Activated T-cell treated with anti-CD3 and anti-CD28 coated beads, Interleukin-2, amount 50 U/mL, for 72 hours (primary cell): ENCODE results near the gene PLCL2. TPM values are rescaled to one million over a fixed set of nuclear protein-coding genes. Genes with fewer than 3 reads are reported as not detected.
"Not testable (repeated sequence)": the region's sequence is repeated elsewhere in the genome, so short reads cannot be mapped to it uniquely, and the experiment has no call there.

Experiments used
- ATAC-seq, 2 donors: fragments of 150-1000 bp; cut with Tn5 transposase; replicated peaks in 1 of 2; 2 replicates each; pipeline ENCODE4 v1.10.0; 2021; ENCODE audit warnings: moderate library complexity in 2 of 2, mild to moderate bottlenecking in 1 of 2
- DNase-seq, 2 donors: peaks; one replicate each; pipeline ENCODE4 v3.0.0; 2021 to 2022; ENCODE audit warnings: mixed read lengths in 1 of 2
- H3K27ac Mint-ChIP-seq: one replicate; pipeline ENCODE4 v1.8.0; 2022; ENCODE audit warnings: mild to moderate bottlenecking, moderate library complexity, mixed read lengths
- H3K27me3 Mint-ChIP-seq: one replicate; pipeline ENCODE4 v1.8.0; 2022; ENCODE audit warnings: low read depth, mixed read lengths
- H3K36me3 Mint-ChIP-seq, 2 donors: one replicate each; pipeline ENCODE4 v1.8.0; 2022; ENCODE audit warnings: mixed read lengths in 2 of 2, mild to moderate bottlenecking in 1 of 2; ENCODE audit not compliant: insufficient read depth in 2 of 2
- H3K4me1 Mint-ChIP-seq: one replicate; pipeline ENCODE4 v1.8.0; 2022; ENCODE audit warnings: low read depth, mixed read lengths
- H3K4me3 Mint-ChIP-seq, 2 donors: one replicate each; pipeline ENCODE4 v1.8.0; 2022; ENCODE audit warnings: mild to moderate bottlenecking in 2 of 2, mixed read lengths in 2 of 2, moderate library complexity in 2 of 2
- H3K9me3 Mint-ChIP-seq, 2 donors: one replicate each; pipeline ENCODE4 v1.8.0; 2022; ENCODE audit warnings: mixed read lengths in 2 of 2
- total RNA-seq, 2 donors: library from RNA; stranded (reverse); gene quantifications; one replicate each; pipeline ENCODE4 v1.2.3, GENCODE V29; 2022

The PLCL2 gene
- total RNA-seq, 2 donors from 2014 or later, result 22.9 to 24.7 TPM

DNA sequence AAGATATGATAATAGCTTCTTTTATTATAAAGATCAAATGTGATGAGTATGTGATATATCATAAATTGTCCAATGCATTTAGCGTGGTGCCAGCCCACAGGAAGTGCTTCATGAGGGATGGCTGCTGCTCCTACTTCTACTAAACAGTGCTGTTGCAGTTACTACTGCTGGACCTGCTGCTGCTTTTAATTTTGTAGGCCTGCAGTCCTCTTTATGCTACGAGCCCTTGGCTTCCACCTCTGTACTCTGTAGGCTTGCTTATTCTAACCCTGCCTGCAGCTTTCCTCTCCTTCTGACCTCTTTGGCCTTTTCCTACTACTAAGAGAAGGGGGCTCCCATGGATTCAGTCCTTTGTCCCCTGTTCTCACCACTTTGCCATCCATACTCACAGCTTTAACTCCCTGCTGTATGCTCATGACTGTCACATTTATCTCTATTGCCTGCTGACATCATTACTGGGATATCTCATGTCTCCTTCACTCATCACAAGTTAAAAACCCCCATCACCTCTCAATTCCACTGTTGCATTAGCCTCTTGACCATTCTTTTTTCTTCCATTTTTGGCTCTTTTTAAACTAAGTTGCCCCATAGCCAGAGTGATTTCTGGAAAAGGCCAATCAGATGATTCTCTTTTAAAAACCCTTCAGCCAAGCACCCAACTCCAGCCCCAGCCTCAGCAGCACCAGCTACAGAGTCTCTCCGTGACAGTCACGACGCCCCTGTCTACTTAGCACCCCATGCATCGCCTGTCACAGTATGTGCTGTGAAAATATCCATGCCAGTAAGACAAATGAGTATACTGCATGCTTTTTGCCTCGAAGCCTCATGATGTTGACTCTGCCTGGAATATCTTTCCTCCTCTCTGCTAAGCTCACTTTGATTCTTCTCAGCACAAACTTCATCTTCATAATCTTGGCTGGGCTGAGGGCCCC lies 56.3 kb downstream of the PLCL2 start:
- Mint-ChIP-seq H3K4me1 (peaks cover 65% of the 10 kb centered on the region), H3K27ac (peak overlapping the region; percentile 36), H3K4me3 (no peak overlapping the region), H3K9me3 (no peaks in the 10 kb centered on the region), H3K27me3 (no peaks in the 10 kb centered on the region), H3K36me3 (peaks cover 0 to 1% of the 10 kb centered on the region in 2 donors)
- DNase-seq, result no peak
- ATAC-seq, result no peak

- H3K4me3 Mint-ChIP-seq, result no peak overlapping the region
- no peaks in the 10 kb centered on the region for H3K27me3 Mint-ChIP-seq
- H3K27ac Mint-ChIP-seq, result peak overlapping the region; percentile 46
- H3K4me1 Mint-ChIP-seq, result peaks cover 50% of the 10 kb centered on the region
- no peaks in the 10 kb centered on the region for H3K9me3 Mint-ChIP-seq
- ATAC-seq (no peak), DNase-seq (no peak)
- peaks cover 0 to 1% of the 10 kb centered on the region in 2 donors for H3K36me3 Mint-ChIP-seq
Observed at GRCh38 chr3:16942955-16943354, 58.2 kb downstream of the PLCL2 start.

DNA sequence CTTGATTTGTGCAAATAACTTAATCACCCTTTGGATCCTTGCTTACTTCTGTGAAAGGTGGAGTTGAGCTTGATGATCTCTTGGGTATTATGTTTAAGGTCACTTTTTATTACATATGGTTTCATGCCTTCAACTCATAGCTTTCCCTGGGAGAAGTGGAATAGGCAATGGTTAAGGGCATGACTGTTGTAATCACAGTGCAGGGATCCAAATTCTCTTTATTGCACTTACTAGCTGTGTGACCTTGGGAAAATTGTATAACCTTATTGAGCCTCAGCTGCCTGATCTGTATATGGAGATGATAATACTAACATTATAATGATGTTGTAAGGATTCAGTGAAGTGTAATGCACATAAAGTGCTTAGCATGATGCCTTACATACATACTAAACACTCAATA lies 59.1 kb downstream of the PLCL2 start:
- peaks cover 0 to 1% of the 10 kb centered on the region in 2 donors for H3K36me3 Mint-ChIP-seq
- ATAC-seq (no peak), DNase-seq (no peak)
- no peaks in the 10 kb centered on the region for H3K9me3 Mint-ChIP-seq
- H3K27me3 Mint-ChIP-seq, result no peaks in the 10 kb centered on the region
- H3K27ac Mint-ChIP-seq, result no peak overlapping the region
- peaks cover 45% of the 10 kb centered on the region for H3K4me1 Mint-ChIP-seq
- no peak overlapping the region for H3K4me3 Mint-ChIP-seq

- Mint-ChIP-seq H3K27ac (no peak overlapping the region), H3K27me3 (no peaks in the 10 kb centered on the region), H3K36me3 (peaks cover 0 to 1% of the 10 kb centered on the region in 2 donors), H3K4me3 (no peak overlapping the region), H3K4me1 (peaks cover 48% of the 10 kb centered on the region), H3K9me3 (no peaks in the 10 kb centered on the region)
- no peak for ATAC-seq
- no peak for DNase-seq
Observed at GRCh38 chr3:16944356-16944755, 59.6 kb downstream of the PLCL2 start.

DNA sequence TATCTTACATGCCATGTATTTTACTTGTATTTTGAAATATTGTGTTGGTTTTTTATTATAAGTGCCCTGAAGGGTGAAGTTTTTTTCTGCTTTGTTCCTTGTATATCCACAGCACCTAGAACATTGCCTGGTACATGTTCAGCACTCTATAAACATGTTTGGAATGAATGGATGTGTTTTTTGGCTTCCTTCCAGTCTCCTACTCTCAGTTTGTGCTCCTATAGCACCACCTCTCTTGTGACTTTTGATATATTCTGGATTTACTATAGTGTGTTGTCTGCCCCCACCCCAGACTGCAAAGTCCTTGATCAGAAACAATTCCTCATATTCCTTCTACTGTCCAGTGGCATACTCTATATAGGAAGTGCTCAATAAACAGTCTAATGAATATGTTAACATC lies 60.6 kb downstream of the PLCL2 start:
- Mint-ChIP-seq H3K36me3 (no peaks in the 10 kb centered on the region), H3K4me3 (no peak overlapping the region), H3K4me1 (peaks cover 51% of the 10 kb centered on the region), H3K27ac (no peak overlapping the region), H3K9me3 (no peaks in the 10 kb centered on the region), H3K27me3 (no peaks in the 10 kb centered on the region)
- DNase-seq, result no peak
- no peak for ATAC-seq

GRCh38 chr3:16950282-16950681 lies 65.5 kb downstream of the PLCL2 start:
- peaks cover 0 to 1% of the 10 kb centered on the region in 2 donors for H3K9me3 Mint-ChIP-seq
- no peak overlapping the region for H3K4me3 Mint-ChIP-seq
- no peak for ATAC-seq
- no peaks in the 10 kb centered on the region for H3K27me3 Mint-ChIP-seq
- peaks cover 0 to 4% of the 10 kb centered on the region in 2 donors for H3K36me3 Mint-ChIP-seq
- H3K4me1 Mint-ChIP-seq, result peaks cover 42% of the 10 kb centered on the region
- H3K27ac Mint-ChIP-seq, result no peak overlapping the region
- DNase-seq, result no peak

GRCh38 chr3:16950845-16951244 lies 66.1 kb downstream of the PLCL2 start:
- Mint-ChIP-seq H3K27ac (peak overlapping the region; percentile 3), H3K4me3 (no peak overlapping the region), H3K9me3 (peaks cover 0 to 1% of the 10 kb centered on the region in 2 donors), H3K4me1 (peaks cover 36% of the 10 kb centered on the region), H3K36me3 (peaks cover 0 to 4% of the 10 kb centered on the region in 2 donors), H3K27me3 (no peaks in the 10 kb centered on the region)
- DNase-seq, result no peak
- no peak for ATAC-seq

- not testable (repeated sequence) for H3K4me3 Mint-ChIP-seq, H3K4me1 Mint-ChIP-seq, H3K9me3 Mint-ChIP-seq, H3K27ac Mint-ChIP-seq, H3K27me3 Mint-ChIP-seq, ATAC-seq, DNase-seq
- peaks cover 7 to 14% of the 10 kb centered on the region in 2 donors for H3K36me3 Mint-ChIP-seq
Observed at GRCh38 chr3:16957852-16958251, 73.1 kb downstream of the PLCL2 start.

GRCh38 chr3:16960125-16960524 lies 75.4 kb downstream of the PLCL2 start:
- Mint-ChIP-seq H3K9me3 (peaks cover 3 to 5% of the 10 kb centered on the region in 2 donors), H3K4me3 (no peak overlapping the region), H3K27ac (peak overlapping the region; percentile 48), H3K36me3 (peaks cover 7 to 13% of the 10 kb centered on the region in 2 donors), H3K4me1 (peaks cover 7% of the 10 kb centered on the region), H3K27me3 (no peaks in the 10 kb centered on the region)
- DNase-seq, result no peak
- no peak for ATAC-seq

GRCh38 chr3:16961621-16962205 lies 77.0 kb downstream of the PLCL2 start:
- H3K27me3 Mint-ChIP-seq, result no peaks in the 10 kb centered on the region
- H3K9me3 Mint-ChIP-seq, result peaks cover 3 to 5% of the 10 kb centered on the region in 2 donors
- ATAC-seq (no peak), DNase-seq (no peak)
- H3K4me3 Mint-ChIP-seq, result no peak overlapping the region
- H3K27ac Mint-ChIP-seq, result no peak overlapping the region
- peaks cover 7% of the 10 kb centered on the region for H3K4me1 Mint-ChIP-seq
- H3K36me3 Mint-ChIP-seq, result peaks cover 7 to 13% of the 10 kb centered on the region in 2 donors

GRCh38 chr3:16975083-16975482 lies 90.3 kb downstream of the PLCL2 start:
- no peaks in the 10 kb centered on the region for H3K27me3 Mint-ChIP-seq
- H3K9me3 Mint-ChIP-seq, result peaks cover 7 to 10% of the 10 kb centered on the region in 2 donors
- no peak overlapping the region for H3K27ac Mint-ChIP-seq
- H3K4me3 Mint-ChIP-seq, result no peak overlapping the region
- ATAC-seq (no peak), DNase-seq (no peak)
- peaks cover 33% of the 10 kb centered on the region for H3K4me1 Mint-ChIP-seq
- peaks cover 6 to 10% of the 10 kb centered on the region in 2 donors for H3K36me3 Mint-ChIP-seq

GRCh38 chr3:16978234-16978920 lies 93.6 kb downstream of the PLCL2 start:
- peaks cover 32% of the 10 kb centered on the region for H3K4me1 Mint-ChIP-seq
- H3K27me3 Mint-ChIP-seq, result no peaks in the 10 kb centered on the region
- peaks cover 3% of the 10 kb centered on the region in 2 donors for H3K9me3 Mint-ChIP-seq
- no peak overlapping the region for H3K27ac Mint-ChIP-seq
- ATAC-seq (no peak), DNase-seq (no peak)
- no peak overlapping the region for H3K4me3 Mint-ChIP-seq
- peaks cover 0 to 3% of the 10 kb centered on the region in 2 donors for H3K36me3 Mint-ChIP-seq

- Mint-ChIP-seq H3K27me3 (no peaks in the 10 kb centered on the region), H3K9me3 (peaks cover 0 to under 1% of the 10 kb centered on the region in 2 donors), H3K36me3 (no peaks in the 10 kb centered on the region), H3K4me1 (peaks cover 27% of the 10 kb centered on the region), H3K27ac (no peak overlapping the region), H3K4me3 (no peak overlapping the region)
- ATAC-seq, result no peak
- DNase-seq, result no peak
Observed at GRCh38 chr3:16978921-16979271, 94.1 kb downstream of the PLCL2 start.
